Raji (cell line): Measurements from ENCODE around the gene EFR3B.

Experiments used
- POLR2A ChIP-seq: IDR thresholded peaks from 2 replicates; pipeline ENCODE4 v1.6.1; 2011; ENCODE audit warnings: low read depth, low read length, control low read depth; ENCODE audit not compliant: insufficient read depth

EFR3B gene

DNA sequence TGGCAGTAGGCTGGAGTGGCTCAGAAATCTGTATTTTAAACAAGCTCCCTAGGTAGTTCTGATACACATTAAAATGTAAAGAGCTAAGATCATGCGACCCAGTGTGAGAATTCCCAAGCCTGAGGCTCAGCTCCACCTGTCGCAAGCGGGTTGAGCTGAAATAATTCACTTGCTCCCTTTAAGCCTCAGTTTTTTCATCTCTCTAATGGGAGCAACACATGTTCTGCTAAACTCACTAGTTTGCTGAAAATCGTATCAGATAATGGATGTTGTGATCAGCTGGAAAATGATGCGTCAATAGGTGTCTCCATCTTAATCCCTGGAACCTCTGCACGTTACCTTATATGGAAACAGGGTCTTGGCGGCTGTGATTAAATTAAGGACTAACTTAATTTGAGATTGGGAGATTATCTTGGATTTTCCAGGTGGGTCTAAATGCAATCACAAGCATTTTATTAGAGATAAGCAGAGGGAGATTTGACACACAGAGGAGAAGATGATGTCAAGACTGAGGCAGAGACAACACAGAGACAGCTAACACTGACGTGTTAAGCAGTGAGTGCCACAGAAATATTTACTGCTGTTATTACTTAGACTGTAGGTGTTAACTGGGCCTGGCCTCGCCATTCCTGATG is 73.5 kb downstream of the EFR3B start:
- no peak for TF ChIP-seq POLR2A

DNA sequence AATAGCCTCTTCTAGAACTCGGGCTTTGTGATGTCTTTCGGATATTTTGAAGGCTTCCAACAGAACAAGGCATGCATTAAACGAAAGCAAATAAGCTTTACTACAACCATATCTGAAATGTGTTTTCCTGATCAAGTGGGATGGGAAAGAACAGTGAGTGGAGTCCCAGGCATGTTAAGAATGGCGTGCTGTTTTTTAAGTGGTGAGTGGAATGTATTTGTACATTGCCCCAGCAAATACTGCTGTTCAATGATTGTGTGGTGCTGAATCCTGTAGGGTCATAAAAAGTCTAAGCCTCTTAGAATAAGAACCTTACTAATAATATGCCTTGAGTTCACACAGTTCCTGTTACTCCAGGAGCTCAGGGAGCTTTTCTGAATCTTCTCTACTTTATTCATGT is 74.0 kb downstream of the EFR3B start:
- no peak for TF ChIP-seq POLR2A

DNA sequence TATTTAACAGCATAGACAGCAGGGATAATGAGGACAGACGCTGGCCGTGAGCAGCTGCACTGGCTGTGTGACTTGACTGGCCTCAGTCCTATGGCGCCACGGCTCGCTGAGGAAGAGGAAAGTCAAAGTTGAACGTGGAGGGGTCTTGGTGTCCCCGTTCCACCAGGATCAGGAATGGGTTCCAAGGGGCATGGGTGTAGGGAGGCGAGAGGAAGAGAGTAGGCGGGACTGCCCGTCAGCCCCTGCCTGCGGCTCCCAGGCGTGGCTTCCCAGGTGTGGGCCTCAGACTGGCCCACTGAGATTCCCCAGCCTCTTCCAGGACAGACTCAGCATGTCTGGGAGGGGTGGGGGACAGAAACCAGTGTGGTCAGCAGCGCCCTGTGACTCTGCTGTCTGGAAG is 75.1 kb downstream of the EFR3B start:
- TF ChIP-seq POLR2A: no peak

DNA sequence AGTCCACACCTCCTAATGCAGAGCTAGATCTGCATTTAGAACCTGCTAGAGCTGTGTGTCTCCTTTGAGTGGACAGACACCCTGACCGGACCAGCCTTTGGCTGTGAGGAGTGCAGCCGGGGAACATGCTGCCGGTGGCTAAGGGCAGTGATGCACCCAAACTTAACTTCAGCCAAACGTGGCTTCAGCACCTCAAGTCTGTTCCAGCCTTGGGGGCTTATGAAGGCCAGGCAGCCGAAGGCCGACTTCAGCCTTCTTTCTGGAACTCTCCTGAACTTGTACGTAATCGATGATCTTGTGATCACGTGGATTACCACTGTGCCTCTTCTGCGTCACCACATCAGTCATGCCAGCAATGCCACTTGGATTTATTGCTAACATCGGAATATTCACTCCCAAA is 77.4 kb downstream of the EFR3B start:
- no peak for TF ChIP-seq POLR2A

DNA sequence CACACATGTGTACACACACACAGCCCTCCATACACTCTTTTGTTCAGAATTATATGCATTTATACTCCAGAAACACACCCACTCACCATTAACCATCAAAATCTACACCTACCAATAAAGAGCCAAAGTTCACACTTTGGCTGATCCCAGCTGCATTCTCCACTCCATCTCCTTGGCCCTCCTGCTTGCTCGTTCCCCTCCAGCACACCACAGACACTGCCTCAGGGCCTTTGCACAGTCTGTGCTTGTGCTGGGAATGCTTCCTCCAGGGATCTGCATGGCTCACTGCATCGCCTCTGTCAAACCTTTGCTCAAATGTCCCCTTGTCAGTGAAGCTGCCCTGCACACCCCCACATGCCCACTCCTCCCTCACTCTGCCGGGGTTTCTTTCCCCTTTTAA is 80.5 kb downstream of the EFR3B start:
- no peak for TF ChIP-seq POLR2A

DNA sequence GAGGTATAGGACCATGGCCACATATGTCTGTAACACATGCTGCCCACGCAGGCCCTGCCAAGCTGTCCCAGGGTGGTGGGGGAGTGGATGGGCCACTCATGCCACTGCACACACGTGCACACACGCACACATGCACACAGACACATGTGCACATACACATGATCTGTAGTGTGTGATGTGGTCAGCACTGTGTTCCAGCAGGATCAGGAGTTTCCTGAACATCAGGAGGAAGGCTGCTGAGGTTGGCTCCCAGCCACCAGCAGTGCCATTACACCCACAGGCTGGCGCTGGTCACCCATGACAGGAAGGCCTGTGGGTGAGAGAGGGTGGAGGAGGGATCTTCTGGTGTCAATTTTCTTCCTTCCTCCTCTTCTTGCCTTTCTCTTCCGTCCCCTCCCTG is 81.8 kb downstream of the EFR3B start:
- no peak for TF ChIP-seq POLR2A

DNA sequence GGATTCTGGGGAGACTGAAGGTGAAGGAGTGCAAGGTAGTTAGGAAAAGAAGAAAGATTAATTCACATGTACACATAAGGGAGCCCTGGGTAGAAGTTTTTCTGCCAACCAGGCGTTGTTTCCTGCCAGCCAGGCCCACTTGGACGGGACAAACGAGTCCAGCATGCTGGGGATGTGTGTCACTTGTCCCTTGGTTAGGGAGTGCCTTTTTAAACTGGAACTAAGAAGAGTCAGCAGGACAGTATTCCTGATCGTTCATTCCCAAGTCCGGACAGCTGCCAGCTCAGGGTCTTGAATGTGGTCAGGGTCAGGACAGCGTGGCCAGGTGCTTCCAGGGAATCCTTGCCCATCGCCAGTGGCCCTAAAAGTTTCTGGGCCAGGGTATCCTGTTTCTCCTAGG is 83.3 kb downstream of the EFR3B start:
- TF ChIP-seq POLR2A: no peak

DNA sequence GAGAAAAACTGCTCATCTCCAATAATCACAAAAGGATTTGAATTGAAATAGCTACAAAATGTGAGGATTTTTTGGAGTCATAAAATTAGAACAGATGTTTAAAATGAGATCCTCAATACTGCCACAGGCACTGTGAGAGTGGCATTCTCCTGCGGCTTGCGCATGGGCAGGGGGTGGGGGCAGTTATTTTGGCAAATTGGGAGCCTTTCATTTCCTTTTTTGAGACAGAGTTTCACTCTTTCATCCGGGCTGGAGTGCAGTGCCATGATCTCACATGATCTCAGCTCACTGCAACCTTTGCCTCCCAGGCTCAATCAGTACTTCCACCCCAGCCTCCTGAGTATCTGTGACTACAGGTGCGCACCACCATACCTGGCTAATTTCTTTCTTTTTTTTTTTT is 84.1 kb downstream of the EFR3B start:
- TF ChIP-seq POLR2A: no peak

DNA sequence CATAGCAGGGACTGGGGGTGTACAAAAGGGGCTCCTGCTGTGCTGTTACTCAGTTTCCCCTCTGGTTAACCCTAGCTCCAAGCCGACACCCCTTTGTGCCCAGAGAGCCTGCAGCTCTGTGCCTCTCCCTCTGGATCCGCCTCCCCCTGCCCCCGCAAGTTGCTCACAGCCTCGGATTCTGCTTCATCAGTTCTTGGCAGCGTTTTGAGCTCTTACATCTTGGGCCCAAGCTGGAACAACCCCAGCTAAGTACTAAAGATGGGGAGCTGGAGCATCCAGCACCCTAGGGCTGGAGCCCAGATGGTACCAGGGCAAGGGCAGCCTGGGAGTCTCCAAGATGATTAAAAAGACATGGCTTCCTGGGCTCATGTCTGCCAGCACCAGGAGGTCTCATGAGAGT is 85.8 kb downstream of the EFR3B start:
- TF ChIP-seq POLR2A: no peak

DNA sequence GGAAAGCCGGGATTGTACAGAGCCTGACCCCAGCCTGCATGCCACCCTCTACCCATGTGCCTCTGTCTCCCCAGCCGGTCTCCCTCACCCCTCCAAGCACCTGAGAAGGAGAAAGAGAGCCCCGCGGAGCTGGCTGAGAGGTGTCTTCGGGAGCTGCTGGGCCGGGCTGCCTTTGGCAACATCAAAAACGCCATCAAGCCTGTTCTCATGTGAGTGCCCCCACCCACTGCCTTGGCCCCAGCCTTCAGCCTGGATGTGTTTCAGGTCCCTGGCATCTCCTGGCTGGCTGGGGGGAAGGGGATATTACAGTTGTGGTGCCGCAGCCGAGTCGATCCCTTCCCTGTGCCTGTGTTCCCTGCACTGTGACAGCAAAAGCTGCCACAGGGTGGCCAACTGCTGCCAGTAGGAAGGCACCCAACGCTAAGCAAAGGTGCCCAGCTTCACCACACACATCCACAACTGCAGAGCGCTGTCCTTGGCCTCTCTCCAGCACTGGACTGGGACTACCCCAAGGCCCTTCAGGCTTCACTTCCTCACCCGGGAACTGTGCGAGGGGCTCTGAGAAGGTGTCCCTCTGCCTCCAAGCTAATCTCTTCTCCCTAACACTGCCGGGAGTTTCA is 88.1 kb downstream of the EFR3B start:
- TF ChIP-seq POLR2A: no peak

DNA sequence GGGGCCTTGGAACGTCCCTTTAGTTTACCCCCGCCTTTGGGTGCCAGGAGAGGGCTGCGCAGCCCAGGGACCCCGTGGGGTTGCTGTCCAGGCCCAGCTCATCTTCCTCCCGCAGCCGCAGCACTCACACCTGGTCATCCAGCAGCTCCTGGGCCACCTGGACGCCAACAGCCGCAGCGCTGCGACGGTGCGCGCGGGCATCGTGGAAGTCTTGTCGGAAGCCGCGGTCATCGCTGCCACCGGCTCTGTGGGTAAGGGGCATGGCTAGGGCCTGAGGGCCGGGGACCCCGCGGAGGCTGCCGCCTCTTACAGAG is 89.3 kb downstream of the EFR3B start:
- no peak for TF ChIP-seq POLR2A

DNA sequence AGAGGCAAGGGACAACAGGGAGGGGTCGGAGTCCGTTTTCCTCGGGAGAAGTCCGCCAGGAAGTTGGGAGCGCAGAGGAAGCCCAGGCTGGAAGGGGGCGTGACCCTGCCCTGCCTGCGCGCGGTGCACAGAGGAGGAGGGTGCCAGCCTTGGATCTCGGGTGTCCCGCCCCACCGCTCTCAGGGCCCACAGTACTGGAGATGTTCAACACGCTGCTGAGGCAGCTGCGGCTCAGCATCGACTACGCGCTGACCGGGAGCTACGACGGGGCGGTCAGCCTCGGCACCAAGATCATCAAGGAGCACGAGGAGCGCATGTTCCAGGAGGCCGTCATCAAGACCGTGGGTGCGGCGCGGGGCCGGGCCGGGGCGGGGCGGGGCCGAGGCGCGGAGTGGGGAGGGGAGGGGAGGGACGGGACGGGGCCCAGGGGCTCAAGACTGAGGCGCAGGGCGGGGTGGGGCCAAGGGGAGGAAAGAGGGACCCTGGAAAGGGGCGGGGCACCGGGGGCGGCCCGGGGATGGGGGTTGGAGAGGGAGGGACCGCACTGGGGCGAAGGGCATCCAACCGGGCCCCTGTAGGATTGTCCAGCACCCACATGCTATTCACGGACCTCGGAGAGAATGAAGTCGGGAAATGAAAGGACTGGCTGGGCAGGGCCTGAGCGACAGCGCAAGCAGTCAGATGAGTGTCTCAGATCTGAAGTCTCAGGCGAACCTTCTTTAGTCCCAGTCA is 89.9 kb downstream of the EFR3B start:
- no peak for TF ChIP-seq POLR2A

DNA sequence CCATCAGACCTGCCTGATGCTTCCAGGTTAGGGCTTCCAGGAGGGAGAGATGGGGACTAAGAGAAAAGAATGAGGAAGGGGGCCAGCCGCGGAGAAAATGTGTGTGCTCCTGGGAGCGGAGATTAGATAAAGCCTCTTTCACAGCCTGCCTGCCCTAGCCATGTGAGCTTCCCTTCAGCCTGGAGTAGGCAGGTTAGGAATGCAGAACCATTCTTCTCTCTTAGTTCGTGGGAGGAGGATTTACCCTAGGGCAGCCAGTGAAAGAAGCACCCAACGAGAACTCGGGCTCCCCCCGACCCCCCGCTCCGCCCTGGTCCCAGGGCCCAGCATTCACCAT is 90.4 kb downstream of the EFR3B start:
- TF ChIP-seq POLR2A: no peak

DNA sequence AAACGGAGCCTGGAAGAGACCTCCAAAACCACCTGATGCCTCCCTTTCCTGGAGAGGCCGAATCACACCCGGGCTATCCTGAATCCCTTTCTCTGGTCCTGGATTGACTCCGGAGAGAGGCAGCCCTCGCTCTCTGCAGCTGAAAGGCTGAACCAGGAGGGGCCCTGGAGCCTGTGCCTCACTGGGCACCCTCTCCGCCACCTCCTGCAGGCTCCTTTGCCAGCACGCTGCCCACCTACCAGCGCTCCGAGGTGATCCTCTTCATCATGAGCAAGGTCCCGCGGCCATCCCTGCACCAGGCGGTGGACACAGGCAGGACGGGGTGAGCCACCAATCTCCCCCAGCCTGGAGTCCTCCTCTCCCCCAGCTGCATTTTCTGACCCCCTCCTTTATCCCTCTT is 90.8 kb downstream of the EFR3B start:
- TF ChIP-seq POLR2A: no peak

DNA sequence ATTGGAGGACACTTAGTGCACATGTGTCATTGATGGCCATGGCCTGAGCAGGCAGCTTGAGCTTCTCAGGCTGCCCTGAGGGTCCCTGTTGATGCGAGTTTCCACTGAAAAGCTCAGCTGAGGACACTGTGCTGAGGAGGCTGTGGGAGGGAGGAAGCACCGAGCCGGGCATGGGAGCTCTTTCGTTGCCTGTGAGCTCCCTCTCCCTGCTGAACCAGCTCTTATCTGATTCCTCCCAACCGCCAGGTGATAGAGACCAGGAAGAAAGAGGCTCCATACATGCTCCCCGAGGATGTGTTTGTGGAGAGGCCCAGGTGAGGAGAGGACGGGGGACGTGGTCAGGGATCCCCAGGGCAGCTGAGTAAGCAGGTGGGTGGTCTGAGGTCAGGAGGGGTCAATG is 99.2 kb downstream of the EFR3B start:
- no peak for TF ChIP-seq POLR2A

DNA sequence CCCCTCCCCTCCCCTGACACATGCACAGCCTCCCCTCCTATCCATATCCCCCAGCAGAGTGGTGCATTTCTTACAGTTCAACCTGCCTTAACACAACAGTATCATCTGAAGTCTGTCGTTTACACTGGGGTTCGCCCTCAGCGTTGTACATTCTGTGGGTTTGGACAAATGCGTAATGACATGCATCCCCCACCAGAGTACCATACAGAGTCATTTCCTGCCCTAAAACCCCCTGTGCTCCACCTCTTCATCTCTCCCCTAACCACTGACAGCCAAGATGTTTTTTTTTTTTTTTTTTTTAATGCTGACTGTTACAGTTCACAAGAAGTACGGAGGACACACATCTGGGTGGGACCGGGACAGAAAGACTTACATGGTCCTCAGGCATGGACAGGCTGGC is 103.9 kb downstream of the EFR3B start:
- no peak for TF ChIP-seq POLR2A

DNA sequence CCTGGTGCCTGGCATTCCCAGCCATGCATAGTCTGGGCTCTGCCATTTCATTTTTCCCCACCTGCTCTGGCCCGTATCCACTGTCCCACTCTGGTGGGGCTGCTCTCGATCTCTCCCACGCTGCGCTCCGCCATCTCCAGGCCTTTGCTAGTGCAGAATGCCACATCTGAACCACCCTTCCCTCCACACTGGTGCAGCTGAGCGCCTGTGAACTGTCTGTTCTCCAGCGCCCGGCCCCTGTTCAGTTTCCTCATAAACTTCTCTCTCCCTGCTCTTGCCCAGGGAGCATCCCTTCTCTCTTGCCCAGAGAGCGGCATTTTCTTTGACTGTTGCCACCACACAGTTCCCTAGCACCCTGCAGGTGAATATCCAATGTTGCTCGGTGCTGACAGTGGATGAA is 105.0 kb downstream of the EFR3B start:
- TF ChIP-seq POLR2A: no peak
